Common myeloid progenitor, CD34-positive (primary cell): ENCODE results near the gene PRKCA.

Experiments used
- CTCF ChIA-PET: fragments of 350-600 bp; sonication (Branson Sonifier 250); formaldehyde crosslinking; loops from one replicate; lab custom pipeline; 2021; ENCODE audit warnings: antibody characterized with exemption; lab: Charles Lee
- POLR2A ChIA-PET: fragments of 350-600 bp; sonication (Branson Sonifier 250); formaldehyde crosslinking; loops from one replicate; lab custom pipeline; 2021; ENCODE audit warnings: antibody characterized with exemption; lab: Charles Lee
- DNase-seq, 3 donors: peaks; one replicate each; pipeline versions ENCODE4 v3.0.0 to v3.0.0-alpha.2; 2013
- H3K27ac ChIP-seq, 2 experiments: 1 replicate in 1 of 2; 2 replicates in 1 of 2; pipeline ENCODE4 v1.7.0; 2013; ENCODE audit warnings: inconsistent platforms in 2 of 2, low read length in 2 of 2, mild to moderate bottlenecking in 2 of 2, low read depth in 1 of 2, moderate library complexity in 1 of 2; ENCODE audit not compliant: severe bottlenecking in 2 of 2, insufficient read depth in 1 of 2, poor library complexity in 1 of 2
- H3K27me3 ChIP-seq, 5 experiments: replicated peaks in 2 of 5; 1 replicate in 3 of 5; 2 replicates in 2 of 5; pipeline versions ENCODE4 v1.6.1 to v1.7.0; 2013; ENCODE audit warnings: low read length in 4 of 5, mild to moderate bottlenecking in 2 of 5, moderate library complexity in 2 of 5, inconsistent platforms in 1 of 5; ENCODE audit not compliant: insufficient read depth in 5 of 5, control insufficient read depth in 4 of 5
- H3K36me3 ChIP-seq, 4 experiments: 1 replicate in 2 of 4; 2 replicates in 2 of 4; pipeline versions ENCODE4 v1.6.1 to v1.7.0; 2013; ENCODE audit warnings: low read length in 3 of 4, control low read depth in 1 of 4, mild to moderate bottlenecking in 1 of 4; ENCODE audit not compliant: control insufficient read depth in 4 of 4, insufficient read depth in 4 of 4
- H3K4me1 ChIP-seq, 4 experiments: 1 replicate in 3 of 4; 2 replicates in 1 of 4; pipeline versions ENCODE4 v1.6.1 to v1.7.1; 2013; ENCODE audit warnings: low read length in 3 of 4, mild to moderate bottlenecking in 3 of 4, control low read depth in 1 of 4, inconsistent platforms in 1 of 4, moderate library complexity in 1 of 4; ENCODE audit not compliant: control insufficient read depth in 4 of 4, insufficient read depth in 4 of 4; ENCODE audit errors: control extremely low read depth in 1 of 4
- H3K4me3 ChIP-seq, 7 experiments: 1 replicate in 4 of 7; 2 replicates in 3 of 7; pipeline versions ENCODE4 v1.5.1 to v1.7.0; 2013; ENCODE audit warnings: mild to moderate bottlenecking in 7 of 7, low read length in 6 of 7, moderate library complexity in 6 of 7, inconsistent platforms in 2 of 7, low read depth in 2 of 7, control low read depth in 1 of 7; ENCODE audit not compliant: insufficient read depth in 4 of 7, control insufficient read depth in 1 of 7; ENCODE audit errors: extremely low read depth in 1 of 7
- H3K9me3 ChIP-seq, 5 experiments: 1 replicate in 4 of 5; 2 replicates in 1 of 5; pipeline versions ENCODE4 v1.6.1 to v1.7.1; 2013; ENCODE audit warnings: low read length in 4 of 5, mild to moderate bottlenecking in 2 of 5, inconsistent platforms in 1 of 5, low read depth in 1 of 5, moderate library complexity in 1 of 5; ENCODE audit not compliant: control insufficient read depth in 4 of 5, insufficient read depth in 2 of 5; ENCODE audit errors: control extremely low read depth in 1 of 5
- WGBS: methylation state at CpG from one replicate; pipeline ENCODE4 v1.1.5; 2013; ENCODE audit not compliant: insufficient coverage; 5-methylcytosine and 5-hydroxymethylcytosine counted together

The PRKCA gene

GRCh38 chr17:66582373-66583111, 280.1 kb downstream of the PRKCA start:
- Histone ChIP-seq H3K27me3 (no peaks in the 10 kb centered on the region), H3K4me1 (no peaks in the 10 kb centered on the region), H3K27ac (no peak overlapping the region), H3K4me3 (no peak overlapping the region), H3K9me3 (no peaks in the 10 kb centered on the region), H3K36me3 (no peaks in the 10 kb centered on the region)
- DNase-seq = no peak
- CTCF ChIA-PET = interaction anchor here (1.1 to 1.5 kb wide), 3 partner anchors 10 to 90 kb away, joined by 3 read pairs; no protein-coding TSS in a partner anchor
- POLR2A ChIA-PET = no interaction called here
- 94% methylated on average over 3 of the region's 5 CpGs for WGBS

GRCh38 chr17:66583112-66583748, 280.8 kb downstream of the PRKCA start:
- H3K4me3 ChIP-seq = no peak overlapping the region
- POLR2A ChIA-PET = no interaction called here
- CTCF ChIA-PET = interaction anchor here (1.1 to 1.5 kb wide), 3 partner anchors 11 to 89 kb away, joined by 3 read pairs; no protein-coding TSS in a partner anchor

GRCh38 chr17:66584927-66585326, 282.5 kb downstream of the PRKCA start:
- Histone ChIP-seq H3K4me1 (no peaks in the 10 kb centered on the region), H3K27me3 (no peaks in the 10 kb centered on the region), H3K36me3 (no peaks in the 10 kb centered on the region), H3K9me3 (no peaks in the 10 kb centered on the region), H3K27ac (no peak overlapping the region), H3K4me3 (no peak overlapping the region)
- ChIA-PET CTCF (interaction anchor here (0.5 to 0.9 kb wide), 3 partner anchors 19 to 312 kb away, joined by 3 to 4 read pairs (median 3); no protein-coding TSS in a partner anchor), POLR2A (no interaction called here)
- DNase-seq = no peak
- WGBS = 100% methylated on average over 4 of the region's 4 CpGs

More at GRCh38 chr17:66583112-66583748, 280.8 kb downstream of the PRKCA start:
- no peak overlapping the region for H3K27ac ChIP-seq
- H3K9me3 ChIP-seq = no peaks in the 10 kb centered on the region
- no peaks in the 10 kb centered on the region for H3K4me1 ChIP-seq
- no peak for DNase-seq
- WGBS = no CpG with 5 or more reads among the region's 4 CpGs
- H3K36me3 ChIP-seq = no peaks in the 10 kb centered on the region
- H3K27me3 ChIP-seq = no peaks in the 10 kb centered on the region

- Histone ChIP-seq H3K36me3 (no peaks in the 10 kb centered on the region), H3K27me3 (no peaks in the 10 kb centered on the region), H3K4me3 (no peak overlapping the region), H3K4me1 (no peaks in the 10 kb centered on the region), H3K27ac (no peak overlapping the region), H3K9me3 (no peaks in the 10 kb centered on the region)
- WGBS = 50% methylated on average over 2 of the region's 5 CpGs
- ChIA-PET POLR2A (no interaction called here), CTCF (interaction anchor here (0.5 to 0.9 kb wide), 2 partner anchors 20 to 51 kb away, joined by 3 to 4 read pairs; no protein-coding TSS in a partner anchor)
- no peak for DNase-seq
Measured at GRCh38 chr17:66585472-66585871, 283.1 kb downstream of the PRKCA start.

- DNase-seq = no peak
- Histone ChIP-seq H3K27me3 (no peaks in the 10 kb centered on the region), H3K4me1 (no peaks in the 10 kb centered on the region), H3K9me3 (no peaks in the 10 kb centered on the region), H3K4me3 (no peak overlapping the region), H3K36me3 (no peaks in the 10 kb centered on the region), H3K27ac (no peak overlapping the region)
- WGBS = 97% methylated on average over 6 of the region's 7 CpGs
- ChIA-PET CTCF (no interaction called here), POLR2A (no interaction called here)
Measured at GRCh38 chr17:66589892-66590291, 287.5 kb downstream of the PRKCA start.

GRCh38 chr17:66593116-66593515, 290.7 kb downstream of the PRKCA start:
- Histone ChIP-seq H3K27ac (no peak overlapping the region), H3K9me3 (peaks cover 0 to 8% (median 0%) of the 10 kb centered on the region in 5 experiments), H3K4me3 (no peak overlapping the region), H3K27me3 (no peaks in the 10 kb centered on the region), H3K4me1 (no peaks in the 10 kb centered on the region), H3K36me3 (no peaks in the 10 kb centered on the region)
- POLR2A ChIA-PET = no interaction called here
- no peak for DNase-seq
- 92% methylated on average over 2 of the region's 2 CpGs for WGBS
- CTCF ChIA-PET = no interaction called here

GRCh38 chr17:66595893-66596292, 293.5 kb downstream of the PRKCA start:
- H3K9me3 ChIP-seq = peaks cover 0 to 8% (median 0%) of the 10 kb centered on the region in 5 experiments
- no peak overlapping the region for H3K27ac ChIP-seq
- H3K36me3 ChIP-seq = no peaks in the 10 kb centered on the region
- 98% methylated on average over 12 of the region's 12 CpGs for WGBS
- no peaks in the 10 kb centered on the region for H3K4me1 ChIP-seq
- no peaks in the 10 kb centered on the region for H3K27me3 ChIP-seq
- H3K4me3 ChIP-seq = no peak overlapping the region
- POLR2A ChIA-PET = no interaction called here
- CTCF ChIA-PET = no interaction called here
- no peak for DNase-seq
